Mononuclear cell (primary cell): ENCODE data around the gene XAB2. TPM values are rescaled to one million over a fixed set of nuclear protein-coding genes. Genes with fewer than 3 reads are reported as not detected.

Experiments used
- H3K27me3 ChIP-seq: 2 replicates; pipeline ENCODE4 v1.6.0; 2011; ENCODE audit warnings: low read length, control low read depth; ENCODE audit not compliant: insufficient read depth
- H3K4me1 ChIP-seq: 2 replicates; pipeline ENCODE4 v1.5.1; 2011; ENCODE audit warnings: mild to moderate bottlenecking, low read length, control low read depth; ENCODE audit not compliant: insufficient read depth
- H3K4me3 ChIP-seq: 2 replicates; pipeline ENCODE4 v1.5.1; 2011; ENCODE audit warnings: mild to moderate bottlenecking, low read length, moderate library complexity
- H3K9me3 ChIP-seq: 2 replicates; pipeline ENCODE4 v1.5.1; 2011; ENCODE audit warnings: low read depth, mild to moderate bottlenecking, control low read depth, low read length
- total RNA-seq: library from RNA; depleted of rRNA; stranded (reverse); fragments of >200 nt; gene quantifications from one replicate; pipeline ENCODE4 v1.2.3, GENCODE V29; 2012

Gene XAB2
- total RNA-seq, 1 donor = 53.2 TPM

GRCh38 chr19:7614859-7615741 lies 14.2 kb downstream of the XAB2 start:
- no peak overlapping the region for H3K4me3 ChIP-seq

GRCh38 chr19:7612282-7613274 lies 16.8 kb downstream of the XAB2 start:
- no peaks in the 10 kb centered on the region for H3K9me3 ChIP-seq
- H3K4me3 ChIP-seq = no peak overlapping the region
- no peaks in the 10 kb centered on the region for H3K27me3 ChIP-seq
- no peaks in the 10 kb centered on the region for H3K4me1 ChIP-seq

More at GRCh38 chr19:7614859-7615741, 14.2 kb downstream of the XAB2 start:
- Histone ChIP-seq H3K4me1 (no peaks in the 10 kb centered on the region), H3K9me3 (no peaks in the 10 kb centered on the region), H3K27me3 (no peaks in the 10 kb centered on the region)

DNA sequence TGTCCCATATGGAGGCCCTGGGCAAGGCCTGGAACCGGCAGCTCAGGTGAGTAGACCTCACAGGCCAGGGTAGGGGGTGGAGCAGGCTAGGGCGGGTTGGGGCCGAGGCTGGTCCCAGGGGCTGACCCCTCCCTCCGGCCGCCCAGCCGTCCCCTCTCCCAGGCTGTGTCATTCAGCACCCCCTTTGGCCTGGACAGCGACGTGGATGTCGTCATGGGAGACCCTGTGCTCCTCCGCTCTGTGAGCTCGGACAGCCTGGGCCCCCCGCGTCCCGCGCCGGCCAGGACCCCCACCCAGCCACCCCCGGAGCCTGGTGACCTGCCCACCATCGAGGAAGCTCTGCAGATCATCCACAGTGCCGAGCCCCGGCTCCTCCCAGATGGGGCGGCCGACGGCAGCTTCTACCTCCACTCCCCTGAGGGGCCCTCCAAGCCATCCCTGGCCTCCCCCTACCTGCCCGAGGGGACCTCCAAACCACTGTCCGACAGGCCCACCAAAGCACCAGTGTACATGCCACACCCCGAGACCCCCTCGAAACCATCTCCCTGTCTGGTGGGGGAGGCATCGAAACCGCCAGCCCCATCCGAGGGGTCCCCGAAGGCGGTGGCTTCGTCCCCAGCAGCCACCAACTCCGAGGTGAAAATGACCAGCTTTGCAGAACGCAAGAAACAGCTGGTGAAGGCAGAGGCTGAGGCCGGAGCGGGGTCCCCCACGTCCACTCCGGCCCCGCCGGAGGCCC lies 17.6 kb downstream of the XAB2 start:
- no peak overlapping the region for H3K4me3 ChIP-seq
- no peaks in the 10 kb centered on the region for H3K27me3 ChIP-seq
- H3K9me3 ChIP-seq = no peaks in the 10 kb centered on the region
- no peaks in the 10 kb centered on the region for H3K4me1 ChIP-seq

- H3K9me3 ChIP-seq = no peaks in the 10 kb centered on the region
- H3K4me3 ChIP-seq = no peak overlapping the region
- H3K27me3 ChIP-seq = no peaks in the 10 kb centered on the region
- no peaks in the 10 kb centered on the region for H3K4me1 ChIP-seq
Measured at GRCh38 chr19:7610491-7611240, 18.7 kb downstream of the XAB2 start.

DNA sequence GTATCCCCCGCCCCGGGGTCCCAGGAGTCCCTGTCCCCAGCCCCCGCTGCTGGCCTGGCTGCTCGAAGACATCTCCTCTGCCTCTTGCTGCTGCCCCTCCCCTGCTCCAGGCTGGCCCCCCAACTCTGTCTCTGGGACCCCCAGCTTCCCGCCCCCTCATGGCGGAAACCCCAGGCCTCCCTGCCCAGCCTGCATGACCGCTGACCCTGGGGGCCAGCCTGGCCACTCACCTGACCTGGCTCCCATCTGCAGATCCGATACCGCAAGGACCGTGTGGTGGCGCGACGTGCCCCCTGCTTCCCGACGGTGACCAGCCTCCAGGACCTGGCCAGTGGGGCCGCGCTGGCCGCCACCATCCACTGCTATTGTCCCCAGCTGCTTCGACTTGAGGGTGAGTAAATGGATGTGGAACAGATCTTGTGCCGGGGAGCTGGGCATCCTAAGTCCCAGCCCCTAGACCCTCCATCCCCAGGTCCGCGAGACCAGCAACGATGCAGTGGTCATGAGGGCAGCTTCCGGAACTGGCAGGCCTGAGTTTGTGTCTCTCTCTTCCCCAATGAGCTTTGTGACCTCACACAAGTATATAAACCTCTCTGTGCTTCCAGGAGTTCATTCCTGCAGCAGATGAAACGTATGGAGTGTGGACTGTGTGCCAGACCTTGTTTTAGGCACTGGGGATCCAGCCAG lies 21.3 kb downstream of the XAB2 start:
- H3K9me3 ChIP-seq = no peaks in the 10 kb centered on the region
- no peaks in the 10 kb centered on the region for H3K27me3 ChIP-seq
- H3K4me1 ChIP-seq = no peaks in the 10 kb centered on the region
- H3K4me3 ChIP-seq = no peak overlapping the region

GRCh38 chr19:7607212-7607873 lies 22.0 kb downstream of the XAB2 start:
- no peak overlapping the region for H3K4me3 ChIP-seq
- no peaks in the 10 kb centered on the region for H3K27me3 ChIP-seq
- H3K4me1 ChIP-seq = no peaks in the 10 kb centered on the region
- no peaks in the 10 kb centered on the region for H3K9me3 ChIP-seq

- Histone ChIP-seq H3K4me1 (no peaks in the 10 kb centered on the region), H3K27me3 (no peaks in the 10 kb centered on the region), H3K9me3 (no peaks in the 10 kb centered on the region), H3K4me3 (no peak overlapping the region)
Measured at GRCh38 chr19:7606289-7606688, 23.1 kb downstream of the XAB2 start.

DNA sequence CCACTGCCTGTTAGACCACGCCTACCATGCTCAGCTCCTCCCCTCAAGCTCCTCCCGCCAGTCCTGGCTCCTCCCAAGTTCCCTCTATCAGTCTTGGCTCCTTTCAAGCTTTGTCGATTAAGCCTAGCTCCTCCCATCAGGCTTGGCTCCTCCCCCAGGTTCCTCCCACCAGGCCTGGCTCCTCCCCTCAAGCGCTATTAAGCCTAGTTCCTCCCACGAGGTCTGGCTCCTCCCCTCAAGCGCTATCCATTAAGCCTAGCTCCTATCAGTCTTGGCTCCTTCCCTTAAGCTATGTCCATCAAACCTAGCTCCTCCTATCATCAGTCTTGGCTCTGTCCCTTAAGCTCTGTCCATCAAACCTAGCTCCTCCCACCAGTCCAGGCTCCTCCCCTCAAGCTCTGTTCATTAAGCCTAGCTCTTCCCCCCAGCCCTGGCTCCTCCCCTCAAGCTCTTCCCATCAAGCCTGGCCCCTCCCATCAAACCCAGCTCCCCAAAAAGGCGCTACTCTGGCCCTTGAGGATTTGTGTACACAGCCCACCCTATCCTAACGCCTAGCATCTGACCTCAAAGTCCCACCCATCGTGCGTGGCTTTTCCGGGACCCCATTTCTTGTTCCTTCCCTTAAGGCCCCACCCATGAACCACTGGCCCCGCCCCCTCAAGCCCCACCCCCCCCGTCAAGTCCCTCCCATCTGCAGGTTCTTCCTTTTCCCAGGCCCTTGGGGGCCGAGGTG lies 23.7 kb downstream of the XAB2 start:
- Histone ChIP-seq H3K4me1 (no peaks in the 10 kb centered on the region), H3K27me3 (no peaks in the 10 kb centered on the region), H3K4me3 (no peak overlapping the region), H3K9me3 (no peaks in the 10 kb centered on the region)

DNA sequence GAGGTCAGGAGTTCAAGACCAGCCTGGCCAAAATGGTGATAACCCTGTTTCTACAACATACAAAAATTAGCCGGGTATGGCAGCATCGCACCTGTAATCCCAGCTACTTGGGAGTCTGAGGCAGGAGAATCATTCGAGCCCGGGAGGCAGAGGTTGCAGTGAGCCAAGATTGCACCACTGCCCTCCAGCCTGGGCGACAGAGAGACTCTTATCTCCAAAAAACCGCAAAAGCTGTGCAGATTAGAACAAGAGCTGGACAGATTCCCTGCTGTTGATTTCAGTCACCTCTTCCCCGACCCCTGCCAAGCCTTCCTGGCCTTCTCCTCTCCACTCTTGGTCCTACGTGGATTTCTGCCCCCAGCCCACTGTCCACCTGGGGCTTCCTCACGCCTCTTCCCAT lies 25.4 kb downstream of the XAB2 start:
- Histone ChIP-seq H3K9me3 (no peaks in the 10 kb centered on the region), H3K27me3 (no peaks in the 10 kb centered on the region), H3K4me3 (no peak overlapping the region), H3K4me1 (no peaks in the 10 kb centered on the region)

- no peak overlapping the region for H3K4me3 ChIP-seq
- H3K27me3 ChIP-seq = peaks cover 3% of the 10 kb centered on the region
- H3K4me1 ChIP-seq = no peaks in the 10 kb centered on the region
- no peaks in the 10 kb centered on the region for H3K9me3 ChIP-seq
Measured at GRCh38 chr19:7602935-7603497, 26.3 kb downstream of the XAB2 start.

- peaks cover 9% of the 10 kb centered on the region for H3K27me3 ChIP-seq
- H3K9me3 ChIP-seq = no peaks in the 10 kb centered on the region
- H3K4me1 ChIP-seq = no peaks in the 10 kb centered on the region
- H3K4me3 ChIP-seq = no peak overlapping the region
Measured at GRCh38 chr19:7602240-7602934, 27.0 kb downstream of the XAB2 start.

DNA sequence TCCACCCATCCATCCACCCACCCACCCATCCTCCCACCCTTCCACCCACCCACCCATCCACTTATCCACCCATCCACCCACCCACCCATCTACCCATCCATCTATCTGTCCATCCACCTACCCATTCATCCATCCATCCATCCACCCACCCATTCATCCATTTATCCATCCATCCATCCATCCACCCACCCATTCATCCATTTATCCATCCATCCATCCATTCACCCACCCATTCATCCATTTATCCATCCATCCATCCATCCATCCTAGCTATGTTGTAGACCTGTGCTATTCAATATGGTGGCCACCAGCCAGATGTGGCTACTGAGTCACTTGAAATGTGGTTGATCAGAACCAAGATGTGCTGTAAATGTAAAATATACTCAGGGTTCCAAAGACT lies 28.6 kb downstream of the XAB2 start:
- Histone ChIP-seq H3K4me1 (peaks cover 8% of the 10 kb centered on the region), H3K27me3 (peaks cover 19% of the 10 kb centered on the region)

More for the DNA sequence above, 28.6 kb downstream of the XAB2 start:
- no peak overlapping the region for H3K4me3 ChIP-seq
- no peaks in the 10 kb centered on the region for H3K9me3 ChIP-seq
